ENCODE data around the gene CRTC2. TPM values are rescaled to one million over a fixed set of nuclear protein-coding genes. Genes with fewer than 3 reads are reported as not detected.

The CRTC2 gene
- polyA plus RNA-seq, 6 donors from 2014 or later = 24.6 to 59.8 (median 35.8) TPM

GRCh38 chr1:153967107-153967999 lies 8.9 kb upstream of the CRTC2 start, which contains the start of gene CREB3L4:
CREB3L4 (plus strand) TSS chr1:153967902; CDS start chr1:153968526, 624 bp downstream.
- peak within 1 kb of the TSS; percentile 92 to 100 (median 98) for H3K4me3 Mint-ChIP-seq
- ATAC-seq (ENCODE audit: low read depth in 2 of 2) (peak; percentile 85 to 87), DNase-seq (peak; percentile 91)
- H3K36me3 Mint-ChIP-seq = no peaks in the 10 kb centered on the region
- H3K27ac Mint-ChIP-seq = peak within 1 kb of the TSS; percentile 94 to 100 (median 98)
- H3K27me3 Mint-ChIP-seq = no peaks in the 10 kb centered on the region
- H3K9me3 Mint-ChIP-seq = no peaks in the 10 kb centered on the region
- peaks cover 42 to 71% (median 64%) of the 10 kb centered on the region in 3 donors for H3K4me1 Mint-ChIP-seq

GRCh38 chr1:153963850-153964331 lies 5.5 kb upstream of the CRTC2 start:
- Mint-ChIP-seq H3K9me3 (no peaks in the 10 kb centered on the region), H3K4me1 (peaks cover 49 to 83% (median 71%) of the 10 kb centered on the region in 3 donors), H3K27ac (peak overlapping the region; percentile 93 to 99 (median 96)), H3K27me3 (no peaks in the 10 kb centered on the region), H3K4me3 (peak overlapping the region; percentile 78 to 97 (median 94)), H3K36me3 (no peaks in the 10 kb centered on the region)
- ATAC-seq (ENCODE audit: low read depth in 2 of 2) (no peak), DNase-seq (no peak)

GRCh38 chr1:153963030-153963849 lies 4.8 kb upstream of the CRTC2 start, which contains the start of gene SLC39A1:
SLC39A1 (minus strand) TSS chr1:153963537; CDS start chr1:153962715, 822 bp downstream.
- peak within 1 kb of the TSS; percentile 93 to 99 (median 96) for H3K27ac Mint-ChIP-seq
- DNase-seq = peak; percentile 88
- peak within 1 kb of the TSS; percentile 78 to 97 (median 94) for H3K4me3 Mint-ChIP-seq
- no peaks in the 10 kb centered on the region for H3K27me3 Mint-ChIP-seq
- H3K9me3 Mint-ChIP-seq = no peaks in the 10 kb centered on the region
- peak; percentile 34 to 43 for ATAC-seq (ENCODE audit: low read depth in 2 of 2)
- no peaks in the 10 kb centered on the region for H3K36me3 Mint-ChIP-seq
- H3K4me1 Mint-ChIP-seq = peaks cover 49 to 81% (median 71%) of the 10 kb centered on the region in 3 donors

- no peaks in the 10 kb centered on the region for H3K27me3 Mint-ChIP-seq
- peak overlapping the region; percentile 78 to 97 (median 94) for H3K4me3 Mint-ChIP-seq
- H3K9me3 Mint-ChIP-seq = no peaks in the 10 kb centered on the region
- H3K27ac Mint-ChIP-seq = peak overlapping the region; percentile 90 to 98 (median 95)
- no peaks in the 10 kb centered on the region for H3K36me3 Mint-ChIP-seq
- peaks cover 45 to 76% (median 66%) of the 10 kb centered on the region in 3 donors for H3K4me1 Mint-ChIP-seq
- DNase-seq (no peak), ATAC-seq (ENCODE audit: low read depth in 2 of 2) (no peak)
Observed at GRCh38 chr1:153962088-153963029, 3.9 kb upstream of the CRTC2 start.

GRCh38 chr1:153961421-153961820 lies 3.0 kb upstream of the CRTC2 start:
- Mint-ChIP-seq H3K4me1 (peaks cover 50 to 78% (median 69%) of the 10 kb centered on the region in 3 donors), H3K36me3 (no peaks in the 10 kb centered on the region), H3K4me3 (peak overlapping the region in 7 of 8 donors; percentile 52 to 97 (median 92)), H3K27ac (peak overlapping the region in 5 of 6 donors; percentile 33 to 93 (median 63)), H3K27me3 (no peaks in the 10 kb centered on the region), H3K9me3 (no peaks in the 10 kb centered on the region)
- ATAC-seq (ENCODE audit: low read depth in 2 of 2) (no peak), DNase-seq (no peak)

- H3K27ac Mint-ChIP-seq = peak overlapping the region in 2 of 6 donors; percentile 60 to 78
- peak overlapping the region in 1 of 8 donors; percentile 92 for H3K4me3 Mint-ChIP-seq
- DNase-seq (no peak), ATAC-seq (ENCODE audit: low read depth in 2 of 2) (no peak)
- H3K9me3 Mint-ChIP-seq = no peaks in the 10 kb centered on the region
- no peaks in the 10 kb centered on the region for H3K27me3 Mint-ChIP-seq
- no peaks in the 10 kb centered on the region for H3K36me3 Mint-ChIP-seq
- H3K4me1 Mint-ChIP-seq = peaks cover 48 to 76% (median 66%) of the 10 kb centered on the region in 3 donors
Observed at GRCh38 chr1:153960206-153960605, 1.8 kb upstream of the CRTC2 start.

GRCh38 chr1:153959454-153959853 lies 1.0 kb upstream of the CRTC2 start:
- peak overlapping the region in 3 of 6 donors; percentile 57 to 99 (median 94) for H3K27ac Mint-ChIP-seq
- ATAC-seq (ENCODE audit: low read depth in 2 of 2) (no peak), DNase-seq (no peak)
- peak overlapping the region in 6 of 8 donors; percentile 5 to 98 (median 40) for H3K4me3 Mint-ChIP-seq
- peaks cover 51 to 78% (median 70%) of the 10 kb centered on the region in 3 donors for H3K4me1 Mint-ChIP-seq
- peaks cover 0 to under 1% of the 10 kb centered on the region in 2 donors for H3K36me3 Mint-ChIP-seq
- no peaks in the 10 kb centered on the region for H3K9me3 Mint-ChIP-seq
- no peaks in the 10 kb centered on the region for H3K27me3 Mint-ChIP-seq

GRCh38 chr1:153958961-153959260 lies 499 bp upstream of the CRTC2 start:
- H3K9me3 Mint-ChIP-seq = no peaks in the 10 kb centered on the region
- H3K36me3 Mint-ChIP-seq = peaks cover 0 to 6% of the 10 kb centered on the region in 2 donors
- H3K27ac Mint-ChIP-seq = peak overlapping the region in 5 of 6 donors; percentile 93 to 99 (median 97)
- no peaks in the 10 kb centered on the region for H3K27me3 Mint-ChIP-seq
- DNase-seq = no peak
- H3K4me3 Mint-ChIP-seq = peak overlapping the region; percentile 85 to 100 (median 99)
- H3K4me1 Mint-ChIP-seq = peaks cover 56 to 78% (median 70%) of the 10 kb centered on the region in 3 donors
- ATAC-seq (ENCODE audit: low read depth in 2 of 2) = no peak

- no peaks in the 10 kb centered on the region for H3K27me3 Mint-ChIP-seq
- H3K4me1 Mint-ChIP-seq = peaks cover 52 to 76% (median 68%) of the 10 kb centered on the region in 3 donors
- H3K4me3 Mint-ChIP-seq = peak overlapping the region; percentile 85 to 100 (median 99)
- H3K9me3 Mint-ChIP-seq = no peaks in the 10 kb centered on the region
- ATAC-seq (ENCODE audit: low read depth in 2 of 2) (peak; percentile 39 to 44), DNase-seq (peak; percentile 69)
- peak overlapping the region; percentile 93 to 99 (median 98) for H3K27ac Mint-ChIP-seq
- peaks cover 0 to 7% of the 10 kb centered on the region in 2 donors for H3K36me3 Mint-ChIP-seq
Observed at GRCh38 chr1:153957744-153958110, 685 bp downstream of the CRTC2 start.

GRCh38 chr1:153956997-153957715 lies 1.3 kb downstream of the CRTC2 start:
- Mint-ChIP-seq H3K4me1 (peaks cover 50 to 70% (median 67%) of the 10 kb centered on the region in 3 donors), H3K27me3 (no peaks in the 10 kb centered on the region), H3K36me3 (peaks cover 0 to 11% of the 10 kb centered on the region in 2 donors), H3K4me3 (peak overlapping the region; percentile 85 to 100 (median 99)), H3K27ac (peak overlapping the region; percentile 93 to 99 (median 98)), H3K9me3 (no peaks in the 10 kb centered on the region)
- ATAC-seq (ENCODE audit: low read depth in 2 of 2) (no peak), DNase-seq (no peak)

- Mint-ChIP-seq H3K27me3 (no peaks in the 10 kb centered on the region), H3K4me3 (peak overlapping the region in 2 of 8 donors; percentile 74 to 76), H3K4me1 (peaks cover 57 to 73% (median 71%) of the 10 kb centered on the region in 3 donors), H3K9me3 (no peaks in the 10 kb centered on the region), H3K27ac (peak overlapping the region in 1 of 6 donors; percentile 82), H3K36me3 (peaks cover 6 to 32% of the 10 kb centered on the region in 2 donors)
- DNase-seq (no peak), ATAC-seq (ENCODE audit: low read depth in 2 of 2) (no peak)
Observed at GRCh38 chr1:153954826-153955225, 3.6 kb downstream of the CRTC2 start.

Data from naive B cell (primary cell).